Activated gamma-delta T cell (primary cell): Measurements from ENCODE around the gene HIGD2B.
"Not testable (repeated sequence)": the region's sequence is repeated elsewhere in the genome, so short reads cannot be mapped to it uniquely, and the experiment has no call there.

ENCODE experiments used
- DNase-seq: peaks from one replicate; lab custom pipeline; 2025; lab: John Stamatoyannopoulos, UW
- total RNA-seq, 2 donors: gene quantifications; one replicate each; lab custom pipeline; 2026; lab: John Stamatoyannopoulos, UW

HIGD2B gene, protein sequence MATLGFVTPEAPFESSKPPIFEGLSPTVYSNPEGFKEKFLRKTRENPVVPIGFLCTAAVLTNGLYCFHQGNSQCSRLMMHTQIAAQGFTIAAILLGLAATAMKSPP
- total RNA-seq: 0.15 to 0.17 reads per million in 2 donors

DNA sequence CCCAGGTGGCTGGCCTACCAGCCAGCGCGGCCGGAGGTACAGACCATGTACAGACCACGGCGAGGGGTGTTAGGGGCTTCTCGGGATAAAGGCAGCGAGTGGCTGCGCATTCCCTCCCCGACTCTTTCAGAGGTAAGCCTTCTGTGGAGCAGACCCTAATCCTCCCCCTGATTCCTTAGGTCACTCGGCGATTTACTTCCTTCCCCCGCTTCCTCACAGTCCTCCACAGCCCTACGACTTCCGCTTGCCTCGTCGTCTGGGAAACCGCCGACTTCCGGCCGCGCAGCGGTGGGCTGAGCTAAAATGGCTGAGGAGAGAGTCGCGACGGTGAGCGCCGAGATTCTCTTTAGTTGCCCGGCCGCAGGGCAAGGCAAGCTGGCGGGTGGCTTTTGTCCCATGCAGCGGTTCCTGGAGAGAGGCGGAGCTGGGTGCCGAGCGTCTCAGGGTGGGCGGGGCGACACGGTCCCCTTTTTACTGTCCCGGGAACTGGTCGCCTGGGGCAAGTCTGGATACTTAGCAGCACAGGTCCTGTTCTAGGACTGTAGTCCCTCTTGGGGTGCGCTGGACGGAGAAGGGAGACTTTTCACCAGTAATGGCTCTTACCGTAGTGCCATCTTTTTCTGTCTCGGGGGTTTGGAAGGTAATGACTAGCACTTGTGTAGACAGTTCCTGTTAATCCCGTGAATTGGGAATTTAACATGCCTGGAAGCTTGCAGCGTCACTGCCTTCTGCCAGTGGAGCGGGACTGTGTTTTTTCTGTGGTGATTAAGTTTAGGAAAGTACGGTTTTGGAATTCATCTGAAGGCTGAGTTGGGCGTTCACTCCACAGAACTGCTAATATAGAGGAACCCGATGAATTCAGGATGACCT lies at the start of gene HIGD2B, which contains the start of gene BBS4:
Gene HIGD2B, minus strand, starts transcription at position 258 of the 870 bp plus-strand sequence. CDS start 9,808 bp downstream, outside the sequence.
Gene BBS4, plus strand, starts transcription at position 283 of the 870 bp plus-strand sequence. Its CDS starts 21 bp downstream, at position 304.
- DNase-seq: no peak

DNA sequence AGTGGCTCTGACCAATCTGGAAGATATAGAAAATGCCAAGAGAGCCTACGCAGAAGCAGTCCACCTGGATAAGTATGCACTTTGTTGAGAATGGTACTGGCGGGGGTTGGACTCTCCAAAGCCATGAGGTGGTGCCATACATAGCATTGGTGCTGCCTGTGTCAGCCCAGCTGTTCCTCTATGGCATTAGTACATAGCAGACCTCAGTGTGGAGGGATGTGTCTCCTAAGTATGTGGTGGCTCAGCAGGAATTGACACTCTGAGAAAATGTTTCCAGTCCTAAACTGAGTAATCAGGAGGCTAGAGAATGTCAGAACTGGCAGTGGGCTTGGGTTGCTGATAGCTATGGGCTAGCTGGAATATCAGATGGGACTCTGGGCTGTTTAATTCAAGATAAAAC lies 49.1 kb upstream of the HIGD2B start:
- no peak for DNase-seq

DNA sequence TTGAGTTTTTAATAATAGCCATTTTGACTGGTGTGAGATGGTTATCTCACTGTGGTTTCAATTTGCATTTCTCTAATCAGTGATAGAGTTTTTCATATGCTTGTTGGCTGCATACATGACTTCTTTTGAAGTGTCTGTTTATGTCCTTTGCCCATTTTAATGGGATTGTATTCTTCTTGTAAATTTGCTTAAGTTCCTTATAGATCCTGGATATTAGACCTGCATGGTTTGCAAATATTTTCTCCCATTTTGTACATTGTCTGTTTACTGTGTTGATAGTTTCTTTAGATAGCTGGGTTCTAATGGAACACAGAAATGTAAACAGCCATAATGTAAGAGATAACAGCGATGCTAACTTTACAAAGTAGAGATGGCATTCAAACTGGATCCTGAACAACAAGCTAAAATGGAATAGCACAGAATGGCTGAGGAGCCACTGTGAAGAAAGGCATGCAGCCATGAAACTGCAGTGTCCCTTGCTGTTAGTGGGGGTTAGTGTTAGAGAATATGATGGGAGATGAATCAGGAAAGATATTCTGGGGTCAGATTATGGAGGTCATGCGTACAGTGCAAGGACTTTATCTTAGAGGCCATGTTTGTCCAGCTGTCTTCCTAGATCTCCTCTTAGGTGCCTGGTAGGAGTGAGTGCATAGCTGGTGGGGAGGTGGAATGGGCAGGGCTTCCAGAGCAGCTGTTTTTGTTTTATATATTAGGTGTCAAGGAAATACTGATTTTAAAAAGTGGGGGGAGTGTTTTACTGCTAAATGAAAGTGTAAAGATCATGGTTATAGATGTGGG lies 48.2 kb upstream of the HIGD2B start:
- DNase-seq: no peak

DNA sequence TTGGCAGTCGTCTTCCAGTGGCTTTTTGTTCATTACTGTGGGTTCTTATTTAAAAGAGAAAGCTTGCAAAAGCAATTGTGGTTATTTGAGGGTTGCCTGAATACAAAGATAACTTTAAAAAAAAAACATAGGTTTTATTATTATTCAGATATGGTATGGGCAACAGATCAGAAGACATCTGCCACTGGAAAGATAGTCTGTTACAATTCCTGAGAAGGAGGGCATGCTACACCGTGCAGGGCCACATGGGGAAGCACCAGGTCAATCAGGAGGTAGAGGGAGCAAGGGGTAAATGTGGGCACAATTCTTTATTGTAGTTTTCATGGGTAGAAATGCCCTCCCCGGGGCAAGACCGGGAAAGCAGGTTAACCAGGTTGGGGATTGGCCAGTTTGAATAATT lies 46.5 kb upstream of the HIGD2B start:
- no peak for DNase-seq

DNA sequence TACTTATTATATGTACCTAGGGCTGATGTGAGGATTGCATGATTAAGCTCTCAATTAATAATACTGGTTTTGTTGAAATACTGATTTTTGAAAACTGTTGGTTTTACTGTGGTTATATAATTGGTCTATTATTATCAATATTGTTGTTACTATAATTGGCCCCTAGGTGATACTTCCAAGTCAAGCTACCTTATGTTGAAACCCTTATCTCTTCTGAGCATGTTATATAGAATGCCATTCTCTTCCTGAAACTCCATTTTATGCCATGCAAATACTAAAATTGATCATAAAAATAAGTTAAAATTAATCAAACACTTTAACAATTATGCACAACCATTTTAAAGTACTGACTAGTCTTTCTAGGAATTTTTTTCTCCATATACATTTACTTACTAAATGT lies 46.1 kb upstream of the HIGD2B start:
- no peak for DNase-seq

DNA sequence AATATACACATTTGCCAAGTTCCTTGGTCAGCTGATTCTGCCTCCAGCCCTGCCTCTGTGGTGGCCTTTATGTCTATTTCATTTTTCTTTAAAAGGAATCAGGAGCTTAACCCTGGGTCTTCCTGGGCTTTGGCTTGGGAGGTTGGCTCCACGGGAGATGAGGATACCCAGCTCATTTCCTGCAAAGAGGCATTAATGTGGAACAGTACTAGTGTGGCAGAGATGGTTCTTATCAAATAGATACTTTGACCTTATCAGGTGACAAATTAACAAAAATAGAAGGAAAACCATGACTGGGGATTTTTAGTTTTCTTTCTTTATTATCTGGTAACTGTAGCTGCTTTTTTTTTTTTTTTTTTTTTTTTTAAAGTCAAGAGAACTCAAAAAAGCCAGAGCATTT lies 42.8 kb upstream of the HIGD2B start:
- no peak for DNase-seq

DNA sequence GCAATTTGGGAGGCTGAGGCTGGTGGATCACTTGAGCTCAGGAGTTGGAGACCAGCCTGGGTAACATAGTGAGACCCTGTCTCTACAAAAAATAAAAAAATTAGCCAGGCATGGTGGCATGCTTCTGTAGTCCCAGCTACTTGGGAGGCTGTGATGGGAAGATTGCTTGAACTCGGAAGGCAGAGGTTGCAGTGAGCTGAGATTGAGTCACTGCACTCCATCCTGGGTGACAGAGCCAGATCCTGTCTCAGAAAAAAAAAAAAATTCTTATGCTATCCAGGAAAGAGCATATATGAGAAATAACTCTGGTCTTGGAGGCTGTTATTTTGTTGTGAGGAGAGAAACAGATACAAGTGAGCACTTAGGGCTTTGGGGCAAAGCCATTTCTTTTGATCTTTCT lies 42.3 kb upstream of the HIGD2B start:
- not testable (repeated sequence) for DNase-seq

DNA sequence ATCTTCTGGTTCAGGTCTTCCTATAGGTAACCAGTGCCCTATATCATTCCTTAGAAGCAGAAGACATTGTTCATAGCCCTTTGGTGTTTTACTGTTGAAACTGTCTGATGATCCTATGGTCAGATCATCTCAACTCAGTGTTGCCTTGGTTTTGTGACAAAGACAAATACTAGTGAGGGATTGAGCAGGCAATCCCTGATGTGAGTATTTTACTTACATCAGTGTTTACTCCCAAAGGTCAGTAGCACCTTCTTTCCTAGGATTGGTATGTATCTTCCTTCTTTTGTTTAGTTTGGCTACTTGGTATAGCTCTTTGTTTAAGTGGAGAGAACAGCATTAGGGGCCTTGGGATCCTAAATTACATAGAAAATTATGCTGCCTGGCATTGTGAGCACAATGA lies 41.2 kb upstream of the HIGD2B start:
- DNase-seq: no peak

DNA sequence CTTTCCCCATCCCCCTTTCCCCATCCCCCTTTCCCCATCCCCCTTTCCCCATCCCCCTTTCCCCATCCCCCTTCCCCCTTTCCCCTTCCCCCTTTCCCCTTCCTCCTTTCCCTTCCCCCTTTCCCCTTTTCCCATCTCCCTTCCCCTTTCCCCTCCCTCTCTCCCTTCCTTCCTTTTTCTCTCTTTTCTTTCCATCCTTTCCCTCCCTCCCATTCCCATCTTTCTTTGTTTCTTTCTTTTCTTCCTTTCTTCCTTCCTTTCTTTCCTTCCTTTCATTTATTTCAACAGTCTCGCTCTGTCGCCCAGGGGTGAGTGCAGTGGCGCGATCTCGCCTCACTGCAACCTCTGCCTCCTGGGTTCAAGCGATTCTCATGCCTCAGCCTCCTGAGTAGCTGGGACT lies 39.9 kb upstream of the HIGD2B start:
- not testable (repeated sequence) for DNase-seq

DNA sequence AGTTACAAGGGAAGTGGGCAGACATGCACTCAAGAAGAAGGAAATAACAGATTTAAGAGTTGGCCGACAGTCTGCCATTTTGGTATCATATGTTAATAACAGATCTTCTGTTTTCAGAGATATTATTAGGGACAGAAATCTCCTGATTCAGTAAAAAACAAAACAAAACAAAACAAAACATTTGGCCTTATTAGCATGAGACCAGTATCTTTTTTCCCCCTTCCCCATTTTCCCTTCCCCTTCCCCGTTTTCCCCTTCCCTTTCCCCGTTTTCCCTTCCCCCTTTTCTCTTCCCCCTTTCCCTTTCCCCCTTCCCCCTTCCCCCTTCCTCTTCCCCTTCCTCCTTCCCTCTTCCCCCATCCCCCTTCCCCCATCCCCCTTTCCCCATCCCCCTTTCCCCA lies 39.5 kb upstream of the HIGD2B start:
- no peak for DNase-seq

DNA sequence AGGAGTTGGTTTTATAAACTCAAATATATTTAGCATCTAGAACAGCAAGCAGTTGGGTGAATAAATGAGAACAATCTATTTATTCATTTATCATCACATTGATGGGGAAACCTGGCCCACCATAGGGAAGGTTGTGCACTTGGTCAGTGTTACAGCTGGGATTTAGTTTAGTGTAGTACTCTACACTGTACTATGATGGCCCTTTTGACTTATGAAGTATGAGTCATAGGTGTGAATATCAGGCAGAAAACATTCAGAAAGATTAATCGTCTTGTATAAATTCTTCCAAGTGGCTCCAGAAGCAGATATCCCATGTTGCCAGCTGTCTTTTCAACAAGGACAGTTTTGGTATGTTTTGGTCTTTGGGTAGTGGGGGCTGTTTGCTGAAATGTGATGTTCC lies 38.0 kb upstream of the HIGD2B start:
- DNase-seq: no peak

DNA sequence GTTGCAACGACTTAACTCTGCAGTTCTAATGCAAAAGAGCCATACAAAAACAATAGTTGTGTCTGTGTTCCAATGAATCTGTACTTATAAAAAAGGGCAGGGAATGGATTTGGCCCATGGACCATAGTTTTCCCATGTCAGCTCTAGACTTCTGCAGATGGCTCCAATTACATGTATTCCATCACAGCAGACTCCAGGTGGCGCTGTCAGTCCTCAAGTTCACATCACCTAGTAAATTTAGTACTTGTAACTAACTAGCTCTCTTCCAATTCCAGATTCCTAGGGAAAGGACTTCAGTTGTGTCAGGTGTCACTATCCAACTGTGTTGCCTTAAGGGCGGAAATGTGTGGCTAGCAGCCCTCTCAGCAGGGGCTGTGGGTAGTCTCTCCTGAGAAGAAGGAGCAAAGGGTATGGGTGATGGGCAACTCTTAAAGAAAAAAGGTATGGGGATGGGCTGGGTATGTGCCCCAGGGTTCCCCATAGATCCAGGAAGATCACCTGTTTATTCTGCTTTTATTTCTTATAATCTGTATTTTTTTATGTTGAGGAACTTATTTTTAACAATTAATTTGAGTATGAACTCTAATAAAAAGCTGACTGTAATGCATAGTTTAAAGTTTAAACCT lies 36.2 kb upstream of the HIGD2B start:
- no peak for DNase-seq

DNA sequence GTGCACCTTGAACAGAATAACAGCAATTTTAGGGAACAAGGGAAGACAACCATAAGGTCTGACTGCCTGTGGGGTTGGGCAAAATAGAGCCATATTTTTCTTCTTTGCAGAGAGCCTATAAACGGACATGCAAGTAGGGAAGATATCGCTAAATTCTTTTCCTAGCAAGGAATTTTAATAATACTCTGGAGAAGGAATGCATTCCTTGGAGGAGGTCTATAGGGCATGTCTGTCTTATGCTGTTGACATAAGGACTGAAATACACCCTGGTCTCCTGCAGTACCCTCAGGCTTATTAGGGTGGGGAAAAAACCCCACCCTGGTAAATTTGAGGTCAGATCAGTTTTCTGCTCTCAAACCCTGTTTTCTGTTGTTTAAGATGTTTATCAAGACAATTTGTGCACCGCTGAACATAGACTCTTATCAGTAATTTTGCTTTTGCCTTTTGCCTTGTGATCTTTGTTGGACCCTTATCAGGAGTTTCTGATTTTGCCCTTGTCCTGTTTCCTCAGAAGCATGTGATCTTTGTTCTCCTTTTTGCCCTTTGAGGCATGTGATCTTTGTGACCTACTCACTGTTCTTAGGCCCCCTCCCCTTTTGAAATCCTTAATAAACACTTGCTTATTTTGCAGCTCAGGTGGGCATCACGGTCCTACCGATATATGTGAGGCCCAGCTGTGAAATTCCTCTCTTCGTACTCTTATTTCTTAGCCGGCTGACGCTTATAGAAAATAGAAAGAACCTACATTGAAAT lies 22.7 kb upstream of the HIGD2B start:
- not testable (repeated sequence) for DNase-seq

DNA sequence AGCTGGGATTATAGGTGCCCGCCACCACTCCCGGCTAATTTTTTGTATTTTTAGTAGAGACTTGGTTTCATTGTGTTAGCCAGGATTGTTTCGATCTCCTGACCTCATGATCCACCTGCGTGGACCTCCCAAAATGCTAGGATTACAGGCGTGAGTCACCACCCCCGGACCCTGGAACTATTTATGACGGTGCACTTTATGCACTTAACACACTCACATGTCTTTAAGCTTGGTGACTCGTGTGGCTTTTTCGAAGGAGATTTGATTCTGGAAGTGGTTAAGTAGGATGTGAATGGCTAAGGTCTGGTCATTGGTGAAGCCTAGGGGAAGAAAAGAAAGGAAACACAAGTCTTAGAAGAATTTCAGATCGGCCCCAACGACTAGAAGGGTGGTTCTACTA lies 20.3 kb upstream of the HIGD2B start:
- no peak for DNase-seq

DNA sequence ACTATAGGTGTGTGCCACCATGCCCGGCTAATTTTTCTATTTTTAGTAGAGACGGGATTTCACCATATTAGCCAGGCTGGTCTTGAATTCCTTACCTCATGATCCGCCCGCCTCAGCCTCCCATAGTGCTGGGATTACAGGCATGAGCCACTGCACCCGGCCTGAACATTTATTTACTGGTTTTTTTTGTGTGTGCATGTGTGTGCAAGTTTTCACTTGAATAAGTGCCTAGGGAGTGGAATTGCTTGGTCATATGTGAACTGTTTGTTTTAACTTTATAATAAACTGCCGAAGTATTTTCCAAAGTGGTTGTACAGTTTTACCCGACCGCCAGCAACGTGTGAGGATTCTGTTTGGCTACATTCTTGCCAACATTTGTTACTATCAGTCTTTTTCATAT lies 14.1 kb upstream of the HIGD2B start:
- DNase-seq: no peak

DNA sequence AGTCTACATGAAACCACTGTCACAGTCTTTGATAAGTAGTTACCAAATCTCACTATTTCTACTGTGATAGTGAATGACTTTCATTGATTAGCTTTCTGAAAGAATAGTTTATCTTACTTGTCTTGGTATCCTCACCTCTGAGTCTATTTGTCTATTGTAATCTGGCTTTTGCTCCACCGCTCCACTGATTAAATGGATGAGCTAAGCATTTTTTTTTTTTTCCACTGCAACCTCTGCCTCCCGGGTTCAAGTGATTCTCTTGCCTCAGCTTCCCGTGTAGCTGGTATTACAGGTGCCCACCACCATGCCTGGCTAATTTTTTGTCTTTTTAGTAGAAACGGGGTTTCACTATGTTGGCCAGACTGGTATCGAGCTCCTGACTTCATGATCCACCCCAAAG lies 13.0 kb upstream of the HIGD2B start:
- DNase-seq: no peak

DNA sequence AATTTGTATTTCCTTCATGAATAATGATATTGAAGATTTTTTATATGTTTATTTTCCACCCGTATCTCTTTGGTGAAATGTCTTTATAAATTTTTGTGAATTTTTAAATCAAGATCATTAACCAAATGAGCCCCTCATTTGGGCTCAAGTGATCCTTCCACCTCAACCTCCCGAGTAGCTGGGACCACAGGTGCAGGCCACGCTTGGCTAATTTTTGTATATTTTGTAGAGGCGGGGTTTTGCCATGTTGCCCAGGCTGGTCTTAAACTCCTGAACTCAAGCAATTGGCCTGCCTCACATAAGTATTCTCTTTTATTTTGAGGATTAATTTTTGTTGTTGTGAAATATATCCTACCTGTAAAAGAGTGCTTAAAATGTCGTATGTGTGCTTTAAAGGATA lies 5.0 kb upstream of the HIGD2B start:
- no peak for DNase-seq

DNA sequence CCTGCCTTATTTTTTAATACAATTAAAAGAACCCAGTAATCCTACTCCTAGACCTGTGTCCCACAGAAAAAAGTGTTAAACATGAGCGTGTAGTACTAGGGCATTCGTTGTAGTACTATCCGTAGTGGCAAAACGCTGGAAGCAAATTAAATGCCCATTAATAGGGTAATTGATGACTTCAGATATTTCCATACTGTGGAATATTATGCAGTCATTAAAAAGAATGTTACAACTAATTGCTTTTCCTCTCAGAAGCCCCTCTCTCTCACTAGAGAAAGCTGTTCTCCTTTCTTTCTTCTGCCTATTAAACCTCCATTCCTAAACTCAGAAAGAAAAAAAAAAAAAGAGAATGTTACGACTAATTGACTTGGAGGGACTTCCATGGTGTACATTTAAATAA lies 2.7 kb upstream of the HIGD2B start:
- no peak for DNase-seq

DNA sequence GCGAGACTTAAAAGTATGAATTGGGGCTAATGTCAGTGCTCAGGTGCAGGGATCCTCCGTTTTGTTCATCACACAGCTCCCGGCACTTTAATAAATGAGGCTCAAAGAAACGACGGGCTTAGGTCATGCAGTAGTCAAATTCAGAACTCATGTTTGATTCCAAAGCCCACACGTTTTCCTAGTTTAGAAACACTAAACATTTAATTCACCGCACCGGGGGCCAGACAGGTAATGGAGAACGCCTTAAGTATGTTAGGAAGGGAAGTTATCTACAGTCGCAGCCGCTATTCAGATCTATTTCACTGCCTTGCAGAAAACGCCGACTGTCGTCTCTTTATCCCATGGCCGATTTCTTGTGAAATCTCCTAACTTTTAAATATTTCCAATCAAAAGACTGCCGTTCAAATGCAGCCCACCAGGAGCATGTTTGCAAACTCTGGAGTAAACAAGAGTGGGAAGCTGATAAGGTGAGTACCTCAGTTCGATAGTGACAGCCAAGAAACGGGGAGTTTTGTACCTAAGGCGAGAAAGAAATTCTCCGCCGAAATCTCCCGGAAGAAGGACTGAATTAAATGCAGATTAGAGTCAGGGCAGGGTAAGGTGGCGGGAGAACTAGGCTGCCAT lies 569 bp downstream of the HIGD2B start:
- DNase-seq: no peak

DNA sequence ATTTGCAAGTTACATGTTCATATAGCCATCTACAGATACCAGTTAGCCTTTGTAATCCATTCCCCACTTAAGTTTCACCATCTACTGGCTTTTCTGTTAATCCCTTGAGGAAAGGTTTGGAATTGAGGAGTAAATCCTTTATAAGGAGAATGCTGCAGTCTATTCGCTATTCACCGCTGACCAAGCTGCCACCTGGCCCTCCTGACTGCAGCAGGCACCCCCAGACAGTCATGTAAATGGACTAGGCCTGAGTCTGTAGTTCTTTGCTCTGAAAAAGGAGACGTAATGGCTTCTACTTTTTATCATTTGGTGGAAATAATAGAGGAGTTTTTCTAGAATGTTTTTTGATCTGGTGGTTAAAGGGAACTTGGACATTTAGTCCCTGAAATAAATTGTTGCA lies 3.2 kb downstream of the HIGD2B start:
- no peak for DNase-seq

DNA sequence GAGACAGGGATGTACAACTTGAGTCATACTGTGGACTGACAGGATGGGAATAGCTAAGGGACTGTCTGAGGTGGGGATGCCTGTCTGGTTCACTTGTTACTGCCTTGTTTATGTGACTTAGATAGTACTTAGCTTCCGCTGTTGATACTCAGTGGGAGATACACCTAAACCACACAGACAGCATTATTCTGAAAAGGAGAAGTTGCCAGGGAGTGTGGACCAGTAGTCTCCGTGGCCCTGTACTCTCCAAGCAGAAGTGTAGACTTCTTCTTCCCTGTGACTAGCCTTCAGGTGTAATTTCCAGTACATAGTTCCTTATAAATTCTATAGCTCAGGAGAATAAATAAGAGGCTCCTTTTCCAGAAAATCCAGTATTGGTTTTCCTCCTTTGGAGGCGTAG lies 5.1 kb downstream of the HIGD2B start:
- no peak for DNase-seq
